HepG2 (cell line): Measurements from ENCODE around the gene KIF1C. TPM values are rescaled to one million over a fixed set of nuclear protein-coding genes. Genes with fewer than 3 reads are reported as not detected.
A peak's percentile ranks its signal among the peaks of the same experiment; 100 is the strongest.

Source experiments
- ATAC-seq: fragments of 200-7000 bp; cut with Tn5 transposase; 3 replicates; pipeline ENCODE4 v1.9.1; 2020; ENCODE audit warnings: mild to moderate bottlenecking, moderate library complexity
- BruUV-seq: library from RNA; stranded (reverse); fragments of 400-500 nt; replicated peaks from 2 replicates; lab custom pipeline; 2021; lab: Mats Ljungman, UMichigan
- CTCF ChIA-PET: fragments of 300-600 bp; formaldehyde crosslinking; extraction: SDS; loops from one replicate; lab custom pipeline; 2021; ENCODE audit warnings: low total read pairs, inconsistent platforms, low intra/inter-chr PET ratio; lab: Yijun Ruan, JAX
- POLR2A ChIA-PET: fragments of 350-600 bp; sonication (Branson Sonifier 250); formaldehyde crosslinking; loops from one replicate; lab custom pipeline; 2020; ENCODE audit warnings: antibody characterized with exemption, inconsistent platforms; lab: Yijun Ruan, JAX
- DNase-seq: peaks from one replicate; pipeline ENCODE4 v3.0.0-alpha.2; 2015; ENCODE audit warnings: low spot score
- FAIRE-seq: peaks from 3 replicates; lab custom pipeline; 2011; peaks lifted over from hg19 to GRCh38; lab: Jason Lieb, UNC
- H2AFZ ChIP-seq: one replicate; pipeline ENCODE4 v1.6.1; 2011; ENCODE audit warnings: low read length, inconsistent platforms
- H3K27ac ChIP-seq: fragments of 300-600 bp; 3 replicates; pipeline ENCODE4 v1.8.0; 2011; ENCODE audit warnings: mixed run types, mild to moderate bottlenecking, mixed read lengths, low read length, inconsistent platforms; ENCODE audit not compliant: insufficient read depth; ENCODE audit errors: extremely low read length
- H3K27me3 ChIP-seq, 2 experiments: fragments of 200-600 bp in 1 of 2; 2 replicates in 1 of 2; 3 replicates in 1 of 2; pipeline versions ENCODE4 v1.6.0 to v1.8.0; 2011; ENCODE audit warnings: low read length in 2 of 2, mild to moderate bottlenecking in 2 of 2, moderate library complexity in 2 of 2, inconsistent platforms in 1 of 2; ENCODE audit not compliant: insufficient read depth in 2 of 2, control insufficient read depth in 1 of 2
- H3K36me3 ChIP-seq, 2 experiments: fragments of 200-600 bp in 1 of 2; replicated peaks in 1 of 2; 2 replicates in 1 of 2; 3 replicates in 1 of 2; pipeline versions ENCODE4 v1.5.1 to v1.8.0; 2011; ENCODE audit warnings: low read length in 2 of 2, inconsistent platforms in 1 of 2; ENCODE audit not compliant: insufficient read depth in 2 of 2, control insufficient read depth in 1 of 2
- H3K4me1 ChIP-seq: 2 replicates; pipeline ENCODE4 v1.5.1; 2012; ENCODE audit warnings: low read length, inconsistent platforms; ENCODE audit not compliant: insufficient read depth
- H3K4me2 ChIP-seq: 2 replicates; pipeline ENCODE4 v1.6.0; 2011; ENCODE audit warnings: low read depth, low read length, inconsistent platforms
- H3K4me3 ChIP-seq, 3 experiments: fragments of 200-600 bp in 1 of 3; sonication (generic), shearing (Covaris generic) in 1 of 3; replicated peaks in 1 of 3; 2 replicates each; pipeline ENCODE4 v1.5.1; 2011 to 2016; ENCODE audit warnings: low read length in 3 of 3, inconsistent platforms in 2 of 3, low read depth in 2 of 3, mild to moderate bottlenecking in 2 of 3, control low read depth in 1 of 3, mixed read lengths in 1 of 3; ENCODE audit not compliant: insufficient read depth in 1 of 3
- H3K79me2 ChIP-seq: one replicate; pipeline ENCODE4 v1.6.1; 2011; ENCODE audit warnings: low read length, inconsistent platforms; ENCODE audit not compliant: insufficient read depth
- H3K9ac ChIP-seq: 2 replicates; pipeline ENCODE4 v1.6.0; 2011; ENCODE audit warnings: mild to moderate bottlenecking, low read depth, low read length, inconsistent platforms; ENCODE audit not compliant: insufficient read depth
- H3K9me3 ChIP-seq: 2 replicates; pipeline ENCODE4 v1.5.1; 2012; ENCODE audit warnings: mild to moderate bottlenecking, low read length
- H4K20me1 ChIP-seq: 2 replicates; pipeline ENCODE4 v1.6.0; 2011; ENCODE audit warnings: inconsistent platforms, mild to moderate bottlenecking, low read length, moderate library complexity; ENCODE audit not compliant: insufficient read depth
- AKAP8 ChIP-seq: sonication (generic); formaldehyde crosslinking; IDR thresholded peaks from 2 replicates; pipeline ENCODE4 v1.5.1; 2020; ENCODE audit warnings: mild to moderate bottlenecking, missing genetic modification reagents
- ATF7-NPFF ChIP-seq: sonication (generic); formaldehyde crosslinking; IDR thresholded peaks from 2 replicates; pipeline ENCODE4 v1.8.1; 2023; ENCODE audit warnings: mild to moderate bottlenecking, low read depth, missing genetic modification reagents, moderate library complexity
- CREBL2 ChIP-seq: sonication (generic); formaldehyde crosslinking; IDR thresholded peaks from 2 replicates; pipeline ENCODE4 v1.8.1; 2023; ENCODE audit warnings: missing genetic modification reagents, mild to moderate bottlenecking, borderline replicate concordance
- GATAD2A ChIP-seq: IDR thresholded peaks from 2 replicates; pipeline ENCODE4 v1.6.1; 2016
- JUND ChIP-seq: sonication (generic); formaldehyde crosslinking; IDR thresholded peaks from 2 replicates; pipeline ENCODE4 v1.8.0; 2022; ENCODE audit warnings: mild to moderate bottlenecking, missing genetic modification reagents
- MTERF4 ChIP-seq: sonication (generic); formaldehyde crosslinking; IDR thresholded peaks from 2 replicates; pipeline ENCODE4 v1.8.0; 2023; ENCODE audit warnings: mild to moderate bottlenecking, missing genetic modification reagents
- MTF2 ChIP-seq: sonication (generic); formaldehyde crosslinking; IDR thresholded peaks from 2 replicates; pipeline ENCODE4 v1.5.0; 2020; ENCODE audit warnings: missing genetic modification reagents, borderline replicate concordance
- MXD4 ChIP-seq: IDR thresholded peaks from 2 replicates; pipeline ENCODE4 v1.6.1; 2016; ENCODE audit warnings: mild to moderate bottlenecking, missing biosample characterization, missing genetic modification reagents
- SALL1 ChIP-seq: sonication (generic); formaldehyde crosslinking; IDR thresholded peaks from 2 replicates; pipeline ENCODE4 v1.8.0; 2022; ENCODE audit warnings: mild to moderate bottlenecking, missing genetic modification reagents
- SIX1 ChIP-seq: sonication (generic); formaldehyde crosslinking; IDR thresholded peaks from 2 replicates; pipeline ENCODE4 v1.4.0; 2020; ENCODE audit warnings: missing genetic modification reagents, borderline replicate concordance
- ZBTB2 ChIP-seq: sonication (generic); formaldehyde crosslinking; IDR thresholded peaks from 2 replicates; pipeline ENCODE4 v1.8.0; 2022; ENCODE audit warnings: low read depth, missing genetic modification reagents
- ZC3H4 ChIP-seq: sonication (generic); formaldehyde crosslinking; IDR thresholded peaks from 2 replicates; pipeline ENCODE4 v1.4.0; 2020; ENCODE audit warnings: missing genetic modification reagents, borderline replicate concordance
- ZFP36L1 ChIP-seq: sonication (generic); formaldehyde crosslinking; IDR thresholded peaks from 2 replicates; pipeline ENCODE4 v1.8.0; 2022; ENCODE audit warnings: mild to moderate bottlenecking, missing genetic modification reagents, moderate library complexity
- ZFY ChIP-seq: sonication (generic); formaldehyde crosslinking; IDR thresholded peaks from 2 replicates; pipeline ENCODE4 v1.4.0; 2020; ENCODE audit warnings: missing genetic modification reagents
- ZNF350 ChIP-seq: sonication (generic); formaldehyde crosslinking; IDR thresholded peaks from 2 replicates; pipeline ENCODE4 v1.4.0; 2020; ENCODE audit warnings: mild to moderate bottlenecking, low read depth, missing genetic modification reagents, borderline replicate concordance
- ZNF446 ChIP-seq: sonication (generic); formaldehyde crosslinking; IDR thresholded peaks from 2 replicates; pipeline ENCODE4 v1.5.0; 2020; ENCODE audit warnings: mild to moderate bottlenecking, missing genetic modification reagents
- ZNF615 ChIP-seq: sonication (generic); formaldehyde crosslinking; IDR thresholded peaks from 2 replicates; pipeline ENCODE4 v1.5.0; 2020; ENCODE audit warnings: mild to moderate bottlenecking, missing genetic modification reagents, borderline replicate concordance
- ZNF652 ChIP-seq: IDR thresholded peaks from 2 replicates; pipeline ENCODE4 v1.6.1; 2016; ENCODE audit warnings: low read depth, borderline replicate concordance
- ZNF740 ChIP-seq: sonication (generic); formaldehyde crosslinking; IDR thresholded peaks from 2 replicates; pipeline ENCODE4 v1.4.0; 2020; ENCODE audit warnings: missing genetic modification reagents
- WGBS: methylation state at CpG from one replicate; pipeline ENCODE4 v1.1.6; 2017; ENCODE audit warnings: low lambda C conversion rate; 5-methylcytosine and 5-hydroxymethylcytosine counted together
- in situ Hi-C: cut with HindIII; loops from 2 replicates; pipeline ENCODE4 v1.10.0; 2017; ENCODE audit warnings: low pct_unique_long_range_greater_than_20kb; ENCODE audit not compliant: extremely low pct_ligation_motif_present
- intact Hi-C: fragments of 100-400 bp; cut with micrococcal nuclease; formaldehyde crosslinking; loops from one replicate; pipeline ENCODE4 v1.10.0; 2022; ENCODE audit not compliant: unreplicated experiment
- polyA plus RNA-seq, 8 experiments: library from polyadenylated mRNA; depleted of rRNA in 3 of 8; stranded (reverse) in 7 of 8; unstranded in 1 of 8; fragments of >200 nt; fragmentation: Illumina TruSeq in 4 of 8; extraction: Trizol in 4 of 8; gene quantifications; 2 replicates each; pipeline versions ENCODE4 v1.2.1 to v1.2.3, GENCODE V29; 2011 to 2016; ENCODE audit warnings: low read depth in 4 of 8, missing spikeins in 1 of 8, mixed read lengths in 1 of 8; ENCODE audit not compliant: insufficient read depth in 1 of 8
- total RNA-seq, 5 experiments: library from RNA; depleted of rRNA; stranded (reverse); fragments of >200 nt; fragmentation: Illumina TruSeq; extraction: Trizol; gene quantifications; 2 replicates each; pipeline ENCODE4 v1.2.3, GENCODE V29; 2016; ENCODE audit warnings: low read depth in 1 of 5
- TF ChIP-seq, protein P1 (sequence below): sonication (generic); formaldehyde crosslinking; IDR thresholded peaks from 2 replicates; pipeline ENCODE4 v1.5.0; 2020; ENCODE audit warnings: missing genetic modification reagents

Gene KIF1C
- total and polyA plus RNA-seq, 2 of the 13 experiments (the other 11 are each of a cell fraction or from before 2014, with no cell fraction given) = 70.0 to 104 TPM

DNA sequence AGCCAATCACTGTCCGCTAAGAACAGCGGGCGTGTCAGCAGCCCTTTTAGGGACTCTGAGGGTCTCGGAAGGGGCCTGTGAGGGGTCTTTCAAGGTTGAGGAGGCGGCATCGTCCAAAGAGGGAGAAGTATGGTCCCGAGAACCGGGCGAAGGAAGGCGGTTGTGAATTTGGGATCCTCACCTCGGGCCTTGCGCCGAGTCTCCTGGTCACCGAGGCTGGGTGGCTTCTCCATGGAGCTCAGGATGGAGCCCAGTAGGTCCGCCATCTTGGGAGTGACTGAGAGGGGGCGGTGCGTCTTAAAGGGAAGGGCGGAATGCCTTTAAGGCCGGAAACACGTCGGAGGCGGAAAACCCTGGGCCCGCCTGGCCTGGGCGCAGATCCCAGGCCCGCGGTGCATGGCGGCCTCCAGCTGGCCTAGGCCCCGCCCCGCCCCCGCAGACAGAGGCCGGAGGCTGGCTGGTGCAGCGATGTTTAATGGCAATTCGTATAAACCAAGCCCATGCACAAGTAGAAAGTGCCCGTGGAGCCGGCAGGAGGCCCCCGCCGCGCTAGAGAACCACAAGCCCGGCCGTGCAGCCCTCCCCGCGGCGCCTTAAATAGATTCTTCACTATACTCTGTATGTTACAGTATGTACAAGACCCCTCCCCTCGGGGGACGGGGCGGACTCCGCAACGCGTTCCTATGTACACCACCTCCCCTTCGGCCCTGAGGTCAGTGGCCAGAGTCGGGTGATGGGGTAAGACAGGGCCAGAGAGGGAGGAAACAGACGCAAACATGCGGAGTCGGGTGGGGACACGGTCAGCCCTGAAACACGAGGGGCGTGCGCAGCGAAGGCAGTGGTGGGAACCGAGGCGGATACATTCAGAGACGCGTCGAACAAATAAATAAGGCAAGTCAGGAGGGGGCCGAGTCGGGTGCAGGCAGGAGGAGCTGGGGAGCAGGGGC is 29.9 kb upstream of the KIF1C start, which contains the start of gene SPAG7:
TSS of gene SPAG7 (minus strand) at position 279 of the 947 bp plus-strand sequence. CDS start at position 266, 13 bp downstream.
- Histone ChIP-seq H3K9me3 (no peaks in the 10 kb centered on the region), H3K27ac (peak within 1 kb of the TSS; percentile 92), H3K27me3 (no peaks in the 10 kb centered on the region; a peak in 1 of 5 replicates), H3K9ac (peak within 1 kb of the TSS; percentile 91), H3K4me2 (peak within 1 kb of the TSS; percentile 94), H3K4me1 (peaks cover 31% of the 10 kb centered on the region), H3K4me3 (peak within 1 kb of the TSS; percentile 72 to 88 (median 77)), H4K20me1 (no peaks in the 10 kb centered on the region), H3K36me3 (peaks cover 0 to 13% of the 10 kb centered on the region in 2 experiments; a peak in 3 of 5 replicates), H3K79me2 (peaks cover 27% of the 10 kb centered on the region), H2AFZ (no peak within 1 kb of the TSS)
- peak; percentile 90 for DNase-seq
- ATAC-seq = peak; percentile 68
- POLR2A ChIA-PET = interaction anchor here (0.9 to 10.5 kb wide), 27 partner anchors 8 to 391 kb away, joined by 3 to 273 read pairs (median 5); partner anchors contain the start of genes ARRB2, CAMTA2, ENO3 and INCA1
- under 1% methylated on average over 37 of the region's 66 CpGs for WGBS
- intact Hi-C loops (loop anchor here (1.0 to 10.0 kb wide), 3 partner anchors 18 to 253 kb away; partner anchors contain the start of gene ARRB2), in situ Hi-C loops (no loop called here)
- CTCF ChIA-PET = no interaction called here
- peak; percentile 34 for FAIRE-seq
- BruUV-seq = no TSS peak
- TF ChIP-seq ZFP36L1 (peak; percentile 70; the same call in 1 of the 2 replicates), ZNF740 (no peak), ZFY (CRISPR knock-in tag) (peak; percentile 93), MTERF4 (CRISPR knock-in tag) (peak; percentile 87), ZNF446 (CRISPR knock-in tag) (0 out of 2 replicates have a peak, but pooled peaks have one; percentile 11), ZNF652 (CRISPR knock-in tag) (peak; percentile 63), MXD4 (CRISPR knock-in tag) (no peak), ZNF350 (CRISPR knock-in tag) (no peak), ZC3H4 (peak; percentile 83), GATAD2A (0 out of 2 replicates have a peak, but pooled peaks have one; percentile 9), SIX1 (CRISPR knock-in tag) (peak; percentile 53; the same call in 1 of the 2 replicates), ATF7-NPFF (CRISPR knock-in tag) (0 out of 2 replicates have a peak, but pooled peaks have one; percentile 4), SALL1 (CRISPR knock-in tag) (no peak; the same call in none of the 2 replicates), JUND (CRISPR knock-in tag) (peak; percentile 59; the same call in 1 of the 2 replicates), ZNF615 (CRISPR knock-in tag) (no peak), MTF2 (CRISPR knock-in tag) (peak; percentile 61; the same call in 1 of the 2 replicates), AKAP8 (no peak), CREBL2 (CRISPR knock-in tag) (no peak), ZBTB2 (CRISPR knock-in tag) (peak; percentile 64; the same call in 1 of the 2 replicates)
- TF ChIP-seq, protein P1, sequence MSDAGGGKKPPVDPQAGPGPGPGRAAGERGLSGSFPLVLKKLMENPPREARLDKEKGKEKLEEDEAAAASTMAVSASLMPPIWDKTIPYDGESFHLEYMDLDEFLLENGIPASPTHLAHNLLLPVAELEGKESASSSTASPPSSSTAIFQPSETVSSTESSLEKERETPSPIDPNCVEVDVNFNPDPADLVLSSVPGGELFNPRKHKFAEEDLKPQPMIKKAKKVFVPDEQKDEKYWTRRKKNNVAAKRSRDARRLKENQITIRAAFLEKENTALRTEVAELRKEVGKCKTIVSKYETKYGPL (CRISPR knock-in tag) = no peak
